ENCODE data around the gene ERN1.

The ERN1 gene

GRCh38 chr17:64139542-64139941, 9.6 kb upstream of the ERN1 start:
- Histone ChIP-seq H3K36me3 (ENCODE audit: insufficient read depth) (no peaks in the 10 kb centered on the region), H3K4me3 (IDR thresholded peaks at IDR 0.05; ENCODE audit: insufficient read depth, low read depth, low read length) (no peak overlapping the region), H2AFZ (ENCODE audit: low read depth) (no peak overlapping the region), H3K4me1 (ENCODE audit: low read depth, poor library complexity, severe bottlenecking) (peaks cover 6% of the 10 kb centered on the region), H3K79me2 (ENCODE audit: insufficient read depth, low read depth) (no peaks in the 10 kb centered on the region), H3K4me2 (no peak overlapping the region), H3K27me3 (ENCODE audit: insufficient read depth, low read depth) (no peaks in the 10 kb centered on the region), H4K20me1 (ENCODE audit: insufficient read depth) (no peaks in the 10 kb centered on the region), H3K9ac (no peak overlapping the region), H3K27ac (no peak overlapping the region)
- TF ChIP-seq CTCF (conservative IDR thresholded peaks at IDR 0.05; ENCODE audit: low read depth, low read length), result no peak

- Histone ChIP-seq H4K20me1 (ENCODE audit: insufficient read depth) (no peaks in the 10 kb centered on the region), H3K9ac (no peak overlapping the region), H3K27ac (no peak overlapping the region), H3K27me3 (ENCODE audit: insufficient read depth, low read depth) (no peaks in the 10 kb centered on the region), H3K36me3 (ENCODE audit: insufficient read depth) (no peaks in the 10 kb centered on the region), H2AFZ (ENCODE audit: low read depth) (no peak overlapping the region), H3K4me1 (ENCODE audit: low read depth, poor library complexity, severe bottlenecking) (peaks cover 6% of the 10 kb centered on the region), H3K4me2 (no peak overlapping the region), H3K79me2 (ENCODE audit: insufficient read depth, low read depth) (no peaks in the 10 kb centered on the region), H3K4me3 (IDR thresholded peaks at IDR 0.05; ENCODE audit: insufficient read depth, low read depth, low read length) (no peak overlapping the region)
- no peak for TF ChIP-seq CTCF (conservative IDR thresholded peaks at IDR 0.05; ENCODE audit: low read depth, low read length)
Measured at GRCh38 chr17:64138441-64138840, 8.5 kb upstream of the ERN1 start.

- Histone ChIP-seq H3K36me3 (ENCODE audit: insufficient read depth) (no peaks in the 10 kb centered on the region), H4K20me1 (ENCODE audit: insufficient read depth) (no peaks in the 10 kb centered on the region), H2AFZ (ENCODE audit: low read depth) (no peak overlapping the region), H3K79me2 (ENCODE audit: insufficient read depth, low read depth) (no peaks in the 10 kb centered on the region), H3K4me3 (IDR thresholded peaks at IDR 0.05; ENCODE audit: insufficient read depth, low read depth, low read length) (no peak overlapping the region), H3K4me1 (ENCODE audit: low read depth, poor library complexity, severe bottlenecking) (peaks cover 37% of the 10 kb centered on the region), H3K27ac (no peak overlapping the region), H3K27me3 (ENCODE audit: insufficient read depth, low read depth) (no peaks in the 10 kb centered on the region), H3K9ac (no peak overlapping the region), H3K4me2 (no peak overlapping the region)
- TF ChIP-seq CTCF (conservative IDR thresholded peaks at IDR 0.05; ENCODE audit: low read depth, low read length), result no peak
Measured at GRCh38 chr17:64135000-64135399, 5.1 kb upstream of the ERN1 start.

GRCh38 chr17:64134216-64134970, 4.4 kb upstream of the ERN1 start:
- Histone ChIP-seq H3K79me2 (ENCODE audit: insufficient read depth, low read depth) (peaks cover 1% of the 10 kb centered on the region; the same call in 1 of the 2 replicates), H3K4me1 (ENCODE audit: low read depth, poor library complexity, severe bottlenecking) (peaks cover 37% of the 10 kb centered on the region), H3K9ac (no peak overlapping the region), H4K20me1 (ENCODE audit: insufficient read depth) (no peaks in the 10 kb centered on the region), H3K27me3 (ENCODE audit: insufficient read depth, low read depth) (no peaks in the 10 kb centered on the region), H3K4me2 (no peak overlapping the region), H3K36me3 (ENCODE audit: insufficient read depth) (no peaks in the 10 kb centered on the region), H3K4me3 (IDR thresholded peaks at IDR 0.05; ENCODE audit: insufficient read depth, low read depth, low read length) (no peak overlapping the region), H2AFZ (ENCODE audit: low read depth) (no peak overlapping the region), H3K27ac (no peak overlapping the region)
- no peak for TF ChIP-seq CTCF (conservative IDR thresholded peaks at IDR 0.05; ENCODE audit: low read depth, low read length)
